Osteocyte (in vitro differentiated cells): ENCODE measurements around the gene EXOC4. TPM values are rescaled to one million over a fixed set of nuclear protein-coding genes. Genes with fewer than 3 reads are reported as not detected.

ENCODE experiments used
- DNase-seq: peaks from one replicate; pipeline ENCODE4 v3.0.0; 2021; ENCODE audit warnings: mixed read lengths; ENCODE audit not compliant: unreplicated experiment; ENCODE audit errors: extremely low spot score
- H3K27ac Mint-ChIP-seq: one replicate; pipeline ENCODE4 v1.8.0; 2021; ENCODE audit warnings: mild to moderate bottlenecking, mixed read lengths; ENCODE audit not compliant: unreplicated experiment
- H3K27me3 Mint-ChIP-seq: one replicate; pipeline ENCODE4 v1.8.0; 2021; ENCODE audit warnings: mixed read lengths; ENCODE audit not compliant: unreplicated experiment
- H3K36me3 Mint-ChIP-seq: one replicate; pipeline ENCODE4 v1.8.0; 2021; ENCODE audit warnings: mixed read lengths; ENCODE audit not compliant: unreplicated experiment
- H3K4me1 Mint-ChIP-seq: one replicate; pipeline ENCODE4 v1.8.0; 2021; ENCODE audit warnings: mixed read lengths; ENCODE audit not compliant: unreplicated experiment
- H3K4me3 Mint-ChIP-seq: one replicate; pipeline ENCODE4 v1.8.0; 2021; ENCODE audit warnings: mild to moderate bottlenecking, moderate library complexity, mixed read lengths; ENCODE audit not compliant: unreplicated experiment
- H3K9me3 Mint-ChIP-seq: one replicate; pipeline ENCODE4 v1.8.0; 2021; ENCODE audit warnings: mixed read lengths; ENCODE audit not compliant: unreplicated experiment
- CTCF ChIP-seq: fragments of 200-600 bp; sonication (generic); IDR thresholded peaks from 2 replicates; pipeline ENCODE4 v1.5.0; 2021; ENCODE audit warnings: antibody characterized with exemption, mild to moderate bottlenecking, moderate library complexity
- total RNA-seq: library from RNA; stranded (reverse); gene quantifications from 2 replicates; pipeline ENCODE4 v1.2.1, GENCODE V29; 2021

The EXOC4 gene
- total RNA-seq, 1 donor from 2014 or later = 99.9 TPM

- Mint-ChIP-seq H3K27ac (no peak overlapping the region), H3K9me3 (no peaks in the 10 kb centered on the region), H3K4me1 (peaks cover 14% of the 10 kb centered on the region), H3K27me3 (no peaks in the 10 kb centered on the region), H3K4me3 (no peak overlapping the region), H3K36me3 (peaks cover 3% of the 10 kb centered on the region)
- no peak for DNase-seq
- TF ChIP-seq CTCF = no peak
Measured at GRCh38 chr7:133398506-133398905, 145.6 kb downstream of the EXOC4 start.

DNA sequence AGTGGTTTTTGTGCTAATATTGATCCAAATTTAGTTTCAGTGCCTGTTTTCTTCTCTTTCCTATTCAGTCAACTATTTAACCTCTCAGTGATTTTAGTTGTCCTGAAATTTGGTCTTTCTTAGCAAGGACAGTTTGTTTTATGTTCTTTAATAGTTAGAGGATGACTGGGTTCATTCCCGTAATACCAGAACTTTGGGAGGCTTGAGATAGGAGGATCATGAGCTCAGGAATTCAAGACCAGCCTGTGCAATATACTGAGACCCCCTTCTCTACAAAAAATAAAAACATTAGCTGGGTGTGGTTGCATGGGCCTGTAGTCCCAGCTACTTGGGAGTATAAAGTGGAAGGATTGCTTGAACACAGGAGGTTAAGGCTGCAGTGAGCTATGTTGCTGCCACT is 148.3 kb downstream of the EXOC4 start:
- Mint-ChIP-seq H3K36me3 (peaks cover 3% of the 10 kb centered on the region), H3K4me3 (no peak overlapping the region), H3K9me3 (no peaks in the 10 kb centered on the region), H3K27ac (peak overlapping the region; percentile 17), H3K4me1 (peaks cover 14% of the 10 kb centered on the region), H3K27me3 (no peaks in the 10 kb centered on the region)
- no peak for DNase-seq
- no peak for TF ChIP-seq CTCF

DNA sequence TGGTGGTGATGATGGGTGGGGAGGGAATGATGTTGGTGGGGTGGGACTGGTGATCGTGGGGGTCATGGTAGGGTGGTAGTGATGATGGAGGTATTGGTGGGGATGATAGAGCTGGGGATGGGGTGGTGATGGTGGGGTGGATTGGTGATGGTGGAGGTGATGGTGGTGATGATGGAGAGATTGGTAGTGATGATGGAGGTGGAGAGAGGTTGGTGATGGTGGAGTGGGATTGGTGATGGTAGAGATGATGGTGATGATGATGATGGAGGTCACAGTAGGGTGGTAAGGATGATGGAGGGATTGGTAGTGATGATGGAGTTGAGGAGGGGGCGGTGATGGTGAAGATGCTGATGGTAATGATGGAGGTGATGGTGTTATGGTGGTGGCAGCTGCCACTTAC is 155.3 kb downstream of the EXOC4 start:
- Mint-ChIP-seq H3K27ac (no peak overlapping the region), H3K4me3 (no peak overlapping the region), H3K36me3 (no peaks in the 10 kb centered on the region), H3K4me1 (peaks cover 6% of the 10 kb centered on the region), H3K27me3 (no peaks in the 10 kb centered on the region), H3K9me3 (no peaks in the 10 kb centered on the region)
- DNase-seq = no peak
- no peak for TF ChIP-seq CTCF

DNA sequence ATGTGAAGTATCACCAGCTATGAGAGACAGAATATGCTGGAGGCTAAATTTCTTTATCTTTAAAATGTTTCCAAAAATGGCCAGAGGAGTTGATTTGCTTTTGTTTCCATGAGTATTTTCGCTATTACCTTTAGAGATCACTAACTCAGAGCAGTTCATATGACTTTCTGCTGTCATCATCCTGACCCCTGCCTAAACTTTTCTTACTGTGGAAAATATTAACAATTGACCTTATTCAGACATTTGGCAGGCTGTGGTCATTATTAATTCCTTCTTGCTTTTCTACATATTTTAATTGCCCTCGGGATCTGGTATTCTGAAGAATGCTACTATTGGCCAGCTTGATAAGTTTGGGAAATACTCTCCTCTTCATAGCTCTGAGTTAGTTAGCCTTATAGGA is 156.5 kb downstream of the EXOC4 start:
- Mint-ChIP-seq H3K4me3 (no peak overlapping the region), H3K9me3 (no peaks in the 10 kb centered on the region), H3K36me3 (no peaks in the 10 kb centered on the region)

DNA sequence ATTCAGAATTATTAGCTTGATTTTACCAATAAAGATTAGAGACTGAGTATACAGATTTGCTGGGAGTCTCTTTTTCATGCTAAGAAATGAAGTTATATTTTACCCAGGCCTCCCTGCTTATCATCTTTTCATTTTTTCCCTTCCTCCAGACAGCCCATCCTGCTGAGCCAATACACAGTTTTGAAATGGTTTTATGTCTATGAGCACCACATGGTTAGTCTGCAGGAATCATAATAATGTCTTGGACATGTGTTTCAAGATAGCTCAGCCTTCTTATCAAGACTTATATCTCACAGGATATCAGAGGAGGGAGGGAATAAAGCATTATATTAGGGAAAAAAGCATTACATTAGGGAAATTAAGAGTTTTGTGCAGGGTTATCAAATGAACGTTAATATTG is 157.1 kb downstream of the EXOC4 start:
- Mint-ChIP-seq H3K27ac (no peak overlapping the region), H3K27me3 (no peaks in the 10 kb centered on the region), H3K4me1 (peaks cover 6% of the 10 kb centered on the region), H3K4me3 (no peak overlapping the region), H3K9me3 (no peaks in the 10 kb centered on the region), H3K36me3 (no peaks in the 10 kb centered on the region)
- TF ChIP-seq CTCF = no peak
- no peak for DNase-seq

More for the DNA sequence above, 156.5 kb downstream of the EXOC4 start:
- no peak for DNase-seq
- TF ChIP-seq CTCF = no peak
- no peaks in the 10 kb centered on the region for H3K27me3 Mint-ChIP-seq
- H3K4me1 Mint-ChIP-seq = peaks cover 6% of the 10 kb centered on the region
- H3K27ac Mint-ChIP-seq = no peak overlapping the region
